Endothelial cell of umbilical vein (primary cell): ENCODE results near the gene CELA2B. TPM values are rescaled to one million over a fixed set of nuclear protein-coding genes. Genes with fewer than 3 reads are reported as not detected.

Experiments used
- BruUV-seq: library from RNA; stranded (reverse); fragments of 400-500 nt; replicated peaks from 2 replicates; lab custom pipeline; 2021; lab: Mats Ljungman, UMichigan
- CTCF ChIA-PET: fragments of 300-600, 350-600 bp; sonication (Branson Sonifier 250); formaldehyde crosslinking; loops from one replicate; lab custom pipeline; 2021; ENCODE audit warnings: antibody characterized with exemption, inconsistent platforms; lab: Charles Lee
- POLR2A ChIA-PET: fragments of 300-600, 350-600 bp; sonication (Branson Sonifier 250); formaldehyde crosslinking; loops from one replicate; lab custom pipeline; 2021; ENCODE audit warnings: antibody characterized with exemption, inconsistent platforms; lab: Charles Lee
- DNase-seq: peaks from one replicate; pipeline ENCODE4 v3.0.0-alpha.2; 2011; ENCODE audit warnings: low read depth, low spot score
- FAIRE-seq: peaks from 2 replicates; lab custom pipeline; 2011; peaks lifted over from hg19 to GRCh38; lab: Jason Lieb, UNC
- H2AFZ ChIP-seq: 2 replicates; pipeline ENCODE4 v1.6.0; 2012; ENCODE audit warnings: low read depth, low read length, control low read depth, inconsistent platforms
- H3K27ac ChIP-seq: 2 replicates; pipeline ENCODE4 v1.5.1; 2011; ENCODE audit warnings: low read depth, mild to moderate bottlenecking, control low read depth, low read length, moderate library complexity; ENCODE audit not compliant: insufficient read depth
- H3K27me3 ChIP-seq, 2 experiments: 2 replicates each; pipeline versions ENCODE4 v1.6.0 to v1.6.1; 2011; ENCODE audit warnings: low read length in 2 of 2, mixed read lengths in 1 of 2; ENCODE audit not compliant: control insufficient read depth in 2 of 2, insufficient read depth in 2 of 2
- H3K36me3 ChIP-seq, 2 experiments: 2 replicates in 1 of 2; 3 replicates in 1 of 2; pipeline ENCODE4 v1.5.1; 2011; ENCODE audit warnings: low read length in 2 of 2, mild to moderate bottlenecking in 1 of 2, moderate library complexity in 1 of 2; ENCODE audit not compliant: control insufficient read depth in 2 of 2, insufficient read depth in 2 of 2; ENCODE audit errors: extremely low read depth in 1 of 2
- H3K4me1 ChIP-seq: 3 replicates; pipeline ENCODE4 v1.5.1; 2011; ENCODE audit warnings: mild to moderate bottlenecking, low read length; ENCODE audit not compliant: control insufficient read depth, insufficient read depth; ENCODE audit errors: extremely low read depth
- H3K4me2 ChIP-seq: 2 replicates; pipeline ENCODE4 v1.6.1; 2011; ENCODE audit warnings: low read length, control low read depth, mixed read lengths; ENCODE audit not compliant: insufficient read depth
- H3K4me3 ChIP-seq, 3 experiments: fragments of 200-600 bp in 1 of 3; sonication (generic), shearing (Covaris generic) in 1 of 3; replicated peaks in 1 of 3; 2 replicates each; pipeline ENCODE4 v1.5.1; 2011 to 2016; ENCODE audit warnings: control low read depth in 3 of 3, low read length in 3 of 3, mild to moderate bottlenecking in 2 of 3, inconsistent platforms in 1 of 3, low read depth in 1 of 3, moderate library complexity in 1 of 3; ENCODE audit not compliant: insufficient read depth in 1 of 3
- H3K79me2 ChIP-seq: 2 replicates; pipeline ENCODE4 v1.6.0; 2012; ENCODE audit warnings: low read length, inconsistent platforms; ENCODE audit not compliant: control insufficient read depth, insufficient read depth
- H3K9ac ChIP-seq: replicated peaks from 2 replicates; pipeline ENCODE3; 2011; ENCODE audit warnings: low read length, control low read depth; ENCODE audit not compliant: insufficient read depth; ENCODE audit errors: extremely low read depth
- H3K9me1 ChIP-seq: replicated peaks from 3 replicates; pipeline ENCODE4 v1.6.0; 2011; ENCODE audit warnings: mild to moderate bottlenecking, low read length; ENCODE audit not compliant: control insufficient read depth, insufficient read depth; ENCODE audit errors: extremely low read depth
- H3K9me3 ChIP-seq: replicated peaks from 2 replicates; pipeline ENCODE4 v1.5.1; 2012; ENCODE audit warnings: low read length, inconsistent platforms; ENCODE audit not compliant: control insufficient read depth, insufficient read depth
- H4K20me1 ChIP-seq: replicated peaks from 2 replicates; pipeline ENCODE3; 2011; ENCODE audit warnings: mild to moderate bottlenecking, low read length; ENCODE audit not compliant: control insufficient read depth, insufficient read depth; ENCODE audit errors: extremely low read depth
- CTCF ChIP-seq, 2 donors: IDR thresholded peaks; 1 replicate in 1 of 2; 2 replicates in 1 of 2; pipeline ENCODE4 v1.5.1; 2011; ENCODE audit warnings: low read length in 2 of 2, mild to moderate bottlenecking in 2 of 2, moderate library complexity in 2 of 2, control low read depth in 1 of 2, inconsistent platforms in 1 of 2, low read depth in 1 of 2; ENCODE audit not compliant: insufficient read depth in 1 of 2; ENCODE audit errors: extremely low read depth in 1 of 2
- EZH2 ChIP-seq: IDR thresholded peaks from 2 replicates; pipeline ENCODE4 v1.6.1; 2012; ENCODE audit warnings: borderline replicate concordance, low read depth, mild to moderate bottlenecking, moderate library complexity, low read length, inconsistent platforms; ENCODE audit not compliant: severe bottlenecking
- FOS ChIP-seq: IDR thresholded peaks from 2 replicates; pipeline ENCODE4 v1.6.1; 2011; ENCODE audit warnings: mild to moderate bottlenecking, low read length, moderate library complexity, borderline replicate concordance; ENCODE audit not compliant: insufficient read depth
- GATA2 ChIP-seq: IDR thresholded peaks from 2 replicates; pipeline ENCODE4 v1.7.0; 2011; ENCODE audit warnings: low read depth, mild to moderate bottlenecking, moderate library complexity, mixed read lengths, low read length; ENCODE audit not compliant: insufficient read length, insufficient read depth
- JUN ChIP-seq: IDR thresholded peaks from 2 replicates; pipeline ENCODE4 v1.6.1; 2011; ENCODE audit warnings: borderline replicate concordance, low read depth; ENCODE audit not compliant: insufficient read length, insufficient read depth
- MAX ChIP-seq: IDR thresholded peaks from 2 replicates; pipeline ENCODE4 v1.6.1; 2011; ENCODE audit not compliant: insufficient read depth, insufficient read length
- MYC ChIP-seq: IDR thresholded peaks from one replicate; pipeline ENCODE4 v1.6.1; 2011; ENCODE audit warnings: mild to moderate bottlenecking, low read depth, low read length
- POLR2A ChIP-seq: IDR thresholded peaks from 2 replicates; pipeline ENCODE4 v1.6.1; 2012; ENCODE audit warnings: low read depth, mild to moderate bottlenecking, control low read depth, low read length
- POLR2AphosphoS5 ChIP-seq: IDR thresholded peaks from 2 replicates; pipeline ENCODE4 v1.6.1; 2012; ENCODE audit warnings: low read depth, mild to moderate bottlenecking, control low read depth, low read length, moderate library complexity; ENCODE audit not compliant: insufficient read depth
- dilution Hi-C: fragments of 300-500 bp; cut with MboI; formaldehyde crosslinking; loops from one replicate; pipeline ENCODE4 v1.15.0; 2019; ENCODE audit warnings: low sequenced_read_pairs; ENCODE audit not compliant: extremely low pct_ligation_motif_present
- intact Hi-C: fragments of 100-400 bp; cut with micrococcal nuclease; formaldehyde crosslinking; loops from one replicate; pipeline ENCODE4 v1.10.0; 2022
- polyA plus RNA-seq, 4 experiments: library from polyadenylated mRNA; depleted of rRNA in 3 of 4; stranded (reverse) in 3 of 4; unstranded in 1 of 4; fragments of >200 nt; gene quantifications; 2 replicates each; pipeline versions ENCODE4 v1.2.1 to v1.2.3, GENCODE V29; 2011 to 2012; ENCODE audit warnings: missing spikeins in 1 of 4
- total RNA-seq: library from RNA; stranded (reverse); gene quantifications from 2 replicates; pipeline ENCODE4 v1.2.3, GENCODE V29; 2021

CELA2B gene
- total and polyA plus RNA-seq, 2 donors (not counting 3 experiments of a cell fraction or from before 2014, with no cell fraction given): not detected

GRCh38 chr1:15444468-15445389, 31.2 kb upstream of the CELA2B start:
- intact Hi-C loops (no loop called here), dilution Hi-C loops (no loop called here)
- Histone ChIP-seq H3K36me3 (no peaks in the 10 kb centered on the region), H4K20me1 (no peaks in the 10 kb centered on the region), H3K27ac (no peak overlapping the region), H3K9ac (no peak overlapping the region), H3K4me3 (no peak overlapping the region), H2AFZ (no peak overlapping the region), H3K79me2 (no peaks in the 10 kb centered on the region), H3K4me2 (no peak overlapping the region), H3K9me3 (no peaks in the 10 kb centered on the region), H3K4me1 (no peaks in the 10 kb centered on the region), H3K27me3 (peaks cover 0 to 2% of the 10 kb centered on the region in 2 experiments), H3K9me1 (no peaks in the 10 kb centered on the region)
- FAIRE-seq (no peak), DNase-seq (no peak)
- no TSS peak for BruUV-seq
- CTCF ChIA-PET: interaction anchor here (1.9 kb wide), 1 partner anchor 13 kb away, joined by 13 read pairs; no protein-coding TSS in a partner anchor
- POLR2A ChIA-PET: interaction anchor here (0.5 kb wide), 1 partner anchor 24 kb away, joined by 4 read pairs; no protein-coding TSS in a partner anchor
- TF ChIP-seq GATA2 (no peak), FOS (no peak), CTCF (IDR thresholded peaks at IDR 0.05; ENCODE audit: extremely low read depth in 1 of 2, insufficient read depth in 1 of 2, low read depth in 1 of 2, low read length in 2 of 2) (no peak), EZH2 (no peak), MAX (no peak), POLR2A (no peak), JUN (no peak), POLR2AphosphoS5 (no peak), MYC (no peak)
